K562 (cell line): ENCODE results near the gene ANKS3. TPM values are rescaled to one million over a fixed set of nuclear protein-coding genes. Genes with fewer than 3 reads are reported as not detected.
A peak's percentile ranks its signal among the peaks of the same experiment; 100 is the strongest.

Source experiments
- ATAC-seq: fragments of 200-7000 bp; cut with Tn5 transposase; 3 replicates; pipeline ENCODE4 v1.9.1; 2020; ENCODE audit warnings: moderate library complexity
- BruUV-seq: library from RNA; stranded (reverse); fragments of 400-500 nt; replicated peaks from 2 replicates; lab custom pipeline; 2021; lab: Mats Ljungman, UMichigan
- CTCF ChIA-PET: fragments of 300-600 bp; formaldehyde crosslinking; extraction: SDS; loops from one replicate; lab custom pipeline; 2021; ENCODE audit warnings: low intra/inter-chr PET ratio; lab: Yijun Ruan, JAX
- POLR2A ChIA-PET: fragments of 300-600, 350-650 bp; sonication (Branson Sonifier 250); formaldehyde crosslinking; extraction: SDS; loops from one replicate; lab custom pipeline; 2021; ENCODE audit warnings: antibody characterized with exemption, inconsistent platforms; lab: Yijun Ruan, JAX
- DNase-seq, 4 experiments: peaks; one replicate each; pipeline versions ENCODE4 v3.0.0 to v3.0.0-alpha.2; 2011 to 2018; ENCODE audit warnings: low spot score in 3 of 4, mixed read lengths in 3 of 4; ENCODE audit errors: extremely low read depth in 1 of 4
- FAIRE-seq: peaks from 2 replicates; lab custom pipeline; 2011; peaks lifted over from hg19 to GRCh38; lab: Jason Lieb, UNC
- H2AFZ ChIP-seq: 2 replicates; pipeline ENCODE4 v1.6.0; 2011; ENCODE audit warnings: low read depth, low read length, control low read depth, inconsistent platforms
- H3K27ac ChIP-seq: fragments of 200-600 bp; 3 replicates; pipeline ENCODE4 v1.8.0; 2011; ENCODE audit warnings: low read depth, mild to moderate bottlenecking, control low read depth, inconsistent platforms, low read length, moderate library complexity, mixed read lengths; ENCODE audit errors: extremely low read depth
- H3K27me3 ChIP-seq, 2 experiments: fragments of 300-600 bp in 1 of 2; 2 replicates in 1 of 2; 3 replicates in 1 of 2; pipeline versions ENCODE4 v1.6.0 to v1.8.0; 2011; ENCODE audit warnings: inconsistent platforms in 2 of 2, low read length in 2 of 2, mild to moderate bottlenecking in 1 of 2, mixed read lengths in 1 of 2, moderate library complexity in 1 of 2; ENCODE audit not compliant: control insufficient read depth in 2 of 2, insufficient read depth in 2 of 2
- H3K36me3 ChIP-seq: fragments of 300-600 bp; 3 replicates; pipeline ENCODE4 v1.8.0; 2011; ENCODE audit warnings: mild to moderate bottlenecking, low read length, inconsistent platforms; ENCODE audit not compliant: control insufficient read depth, insufficient read depth
- H3K4me1 ChIP-seq, 2 experiments: fragments of 200-600 bp in 1 of 2; replicated peaks in 1 of 2; 2 replicates in 1 of 2; 3 replicates in 1 of 2; pipeline versions ENCODE4 v1.5.1 to v1.8.0; 2011; ENCODE audit warnings: inconsistent platforms in 2 of 2, low read length in 2 of 2, mild to moderate bottlenecking in 1 of 2, mixed read lengths in 1 of 2, moderate library complexity in 1 of 2; ENCODE audit not compliant: control insufficient read depth in 2 of 2, insufficient read depth in 2 of 2
- H3K4me2 ChIP-seq: 2 replicates; pipeline ENCODE4 v1.6.1; 2011; ENCODE audit warnings: low read length, control low read depth, inconsistent platforms, mixed read lengths; ENCODE audit not compliant: insufficient read depth
- H3K4me3 ChIP-seq: fragments of 200-600 bp; sonication (generic), shearing (Covaris generic); 2 replicates; pipeline ENCODE4 v1.5.1; 2016; ENCODE audit warnings: control low read depth, inconsistent platforms
- H3K79me2 ChIP-seq: fragments of 200-600 bp; 3 replicates; pipeline ENCODE4 v1.8.0; 2011; ENCODE audit warnings: low read length, inconsistent platforms; ENCODE audit not compliant: control insufficient read depth, insufficient read depth
- H3K9ac ChIP-seq, 2 experiments: 2 replicates each; pipeline versions ENCODE4 v1.6.0 to v1.6.1; 2011; ENCODE audit warnings: low read depth in 2 of 2, low read length in 2 of 2, control low read depth in 1 of 2, inconsistent platforms in 1 of 2, mild to moderate bottlenecking in 1 of 2, mixed read lengths in 1 of 2; ENCODE audit not compliant: insufficient read depth in 1 of 2
- H3K9me1 ChIP-seq: one replicate; pipeline ENCODE4 v1.6.0; 2011; ENCODE audit warnings: inconsistent platforms, mild to moderate bottlenecking, low read length, moderate library complexity; ENCODE audit not compliant: control insufficient read depth, insufficient read depth
- H3K9me3 ChIP-seq: replicated peaks from 2 replicates; pipeline ENCODE4 v1.5.1; 2011; ENCODE audit warnings: low read depth, low read length, inconsistent platforms; ENCODE audit not compliant: control insufficient read depth, insufficient read depth
- H4K20me1 ChIP-seq: replicated peaks from 2 replicates; pipeline ENCODE4 v1.6.1; 2011; ENCODE audit warnings: low read length, inconsistent platforms, mixed read lengths; ENCODE audit not compliant: control insufficient read depth, insufficient read depth
- ARID1B ChIP-seq: fragments of 450-650 bp; IDR thresholded peaks from 2 replicates; pipeline ENCODE4 v1.6.1; 2016; ENCODE audit warnings: antibody characterized with exemption, mild to moderate bottlenecking, inconsistent platforms
- USF2 ChIP-seq: sonication (generic); formaldehyde crosslinking; IDR thresholded peaks from 2 replicates; pipeline ENCODE4 v1.5.0; 2020; ENCODE audit warnings: missing genetic modification reagents
- WGBS: fragments of 100-300 bp; shearing (Covaris generic); methylation state at CpG from one replicate; pipeline ENCODE4 v1.1.6; 2016; ENCODE audit warnings: low coverage, mixed read lengths; ENCODE audit not compliant: insufficient coverage; ENCODE audit errors: missing lambda C conversion rate; 5-methylcytosine and 5-hydroxymethylcytosine counted together
- in situ Hi-C: fragments of 300-500 bp; cut with MboI; formaldehyde crosslinking; loops from 4 replicates; pipeline ENCODE4 v1.15.0; 2018; ENCODE audit warnings: inconsistent platforms, mixed read lengths
- intact Hi-C: fragments of 100-400 bp; cut with micrococcal nuclease; formaldehyde crosslinking; loops from 2 replicates; pipeline ENCODE4 v1.14.2; 2022
- polyA plus RNA-seq, 8 experiments: library from polyadenylated mRNA; depleted of rRNA in 4 of 8; stranded (reverse) in 5 of 8; unstranded in 3 of 8; fragments of >200 nt; fragmentation: Nextera tagmentation in 2 of 8; fragmentation: Illumina TruSeq in 1 of 8; extraction: Ambion mirVana in 2 of 8; extraction: Trizol in 1 of 8; gene quantifications; 2 replicates each; pipeline versions ENCODE4 v1.2.1 to v1.2.3, GENCODE V29; 2011 to 2014; ENCODE audit warnings: inconsistent platforms in 1 of 8, missing spikeins in 1 of 8
- total RNA-seq, 7 experiments: library from RNA; depleted of rRNA in 6 of 7; stranded (reverse); fragments of >200 nt in 6 of 7; fragmentation: Illumina TruSeq in 2 of 7; extraction: Trizol in 2 of 7; gene quantifications; 2 replicates each; pipeline versions ENCODE4 v1.2.1 to v1.2.3, GENCODE V29; 2011 to 2021; ENCODE audit warnings: low replicate concordance in 1 of 7

The ANKS3 gene
- total and polyA plus RNA-seq, 9 of the 15 experiments (the other 6 are each of a cell fraction or from before 2014, with no cell fraction given) = 0.43 to 25.7 (median 14.8) TPM

DNA sequence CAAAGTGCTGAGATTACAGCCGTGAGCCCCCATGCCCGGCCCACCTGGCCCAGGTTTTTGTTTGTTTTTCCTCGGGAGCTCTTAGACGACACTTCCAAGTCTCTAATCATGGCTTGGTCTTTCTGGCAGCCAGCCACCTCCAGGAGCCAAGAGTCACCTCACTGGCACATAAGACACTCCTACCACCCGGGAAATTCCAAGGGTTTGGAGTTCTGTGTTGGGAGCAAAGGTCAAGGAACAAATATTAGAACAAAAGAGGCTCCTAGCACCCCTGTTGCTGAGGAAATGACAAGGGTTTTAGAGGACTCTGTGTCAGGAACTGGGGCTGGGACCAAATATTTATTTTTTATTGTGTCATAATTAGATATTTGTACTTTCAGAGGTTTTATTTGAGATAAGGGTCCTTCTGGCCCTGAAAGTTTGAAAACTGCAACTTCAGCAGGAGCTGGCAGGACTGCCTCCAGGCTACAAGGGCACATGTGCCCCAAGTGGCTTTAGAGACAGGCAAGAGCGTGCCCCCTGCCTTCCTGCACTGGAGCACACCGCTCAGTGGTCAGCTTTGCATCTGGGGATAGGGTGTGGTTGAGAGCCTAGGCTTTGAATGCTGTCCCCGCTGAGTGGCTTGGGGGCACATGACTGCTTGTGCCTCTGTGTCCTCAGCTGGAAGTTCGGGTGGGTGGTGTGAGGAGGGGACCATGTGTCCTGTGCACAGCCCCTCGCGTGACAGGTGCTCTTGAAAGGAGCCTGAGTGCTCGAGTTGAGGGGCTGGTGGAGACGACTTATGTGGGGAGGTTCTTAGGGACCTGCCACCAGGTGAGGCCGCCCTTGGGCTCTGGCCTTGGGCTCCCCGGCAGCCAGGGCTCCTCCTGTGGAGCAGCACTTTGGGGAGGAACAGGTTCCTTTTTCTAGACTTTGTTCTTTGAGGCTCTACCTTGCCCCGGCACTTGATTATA lies 79.8 kb downstream of the ANKS3 start:
- H3K36me3 ChIP-seq = peaks cover 71% of the 10 kb centered on the region; the same call in 2 of the 3 replicates
- H3K79me2 ChIP-seq = peaks cover 9% of the 10 kb centered on the region; the same call in 2 of the 3 replicates
- no peak overlapping the region for H2AFZ ChIP-seq
- intact Hi-C loops = no loop called here
- no peaks in the 10 kb centered on the region for H3K27me3 ChIP-seq
- H3K27ac ChIP-seq = no peak overlapping the region
- TF ChIP-seq ARID1B = no peak
- no peak for TF ChIP-seq USF2 (CRISPR knock-in tag)
- no peaks in the 10 kb centered on the region for H3K9me3 ChIP-seq
- no peaks in the 10 kb centered on the region for H3K9me1 ChIP-seq
- WGBS = 92% methylated on average over 14 of the region's 16 CpGs
- H3K4me3 ChIP-seq = no peak overlapping the region
- H3K9ac ChIP-seq = peak overlapping the region in 1 of 2 experiments; percentile 74; a peak in 1 of 4 replicates
- FAIRE-seq (no peak), DNase-seq (no peak), ATAC-seq (no peak)
- in situ Hi-C loops = no loop called here
- POLR2A ChIA-PET = interaction anchor here (1.0 kb wide), 1 partner anchor 16 kb away, joined by 3 read pairs; no protein-coding TSS in a partner anchor
- CTCF ChIA-PET = no interaction called here
- H3K4me1 ChIP-seq = peaks cover 0 to 23% of the 10 kb centered on the region in 2 experiments; a peak in 3 of 5 replicates
- H4K20me1 ChIP-seq = no peaks in the 10 kb centered on the region
- BruUV-seq = no TSS peak
- no peak overlapping the region for H3K4me2 ChIP-seq
